Measurements from ENCODE around the gene PSMB8. TPM values are rescaled to one million over a fixed set of nuclear protein-coding genes. Genes with fewer than 3 reads are reported as not detected.

PSMB8 gene
- total and polyA plus RNA-seq, 2 of the 8 experiments (the other 6 are each of a cell fraction or from before 2014, with no cell fraction given) = 18.4 to 43.0 TPM

DNA sequence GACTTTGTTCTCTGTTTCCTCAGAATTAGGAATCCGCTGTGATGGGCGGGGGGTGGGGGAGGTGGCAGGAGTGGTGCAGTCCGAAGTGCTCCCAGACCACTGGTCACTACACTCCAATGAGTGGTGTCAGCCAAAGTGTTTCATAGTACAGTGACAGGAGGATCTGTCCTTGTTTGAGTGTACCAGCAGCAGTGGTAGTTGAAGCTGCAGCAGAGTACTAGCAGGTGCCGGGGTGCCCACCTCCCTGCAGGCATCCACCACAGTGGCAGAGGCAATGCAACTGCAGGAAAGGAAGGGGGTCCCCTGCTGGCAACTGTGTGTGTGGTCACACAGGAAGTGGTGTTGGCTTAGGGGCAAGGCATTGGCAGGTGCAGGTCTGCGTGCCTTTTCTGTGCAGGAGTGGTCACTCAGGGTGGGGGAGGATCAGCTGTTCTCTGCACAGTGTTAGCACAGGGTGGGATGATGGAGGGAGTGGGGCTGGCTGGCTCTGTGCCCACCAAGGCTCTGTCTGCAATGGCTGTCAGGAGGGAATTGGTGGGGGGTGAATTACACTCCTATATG, 36.7 kb downstream of the PSMB8 start:
- H3K4me1 ChIP-seq (replicated peaks in 1 of 4; ENCODE audit: control insufficient read depth in 3 of 4, insufficient read depth in 4 of 4, low read length in 3 of 4) = peaks cover 0 to 3% (median 0%) of the 10 kb centered on the region in 4 experiments; a peak in 1 of 7 replicates
- no peaks in the 10 kb centered on the region for H3K9me3 ChIP-seq (ENCODE audit: insufficient read depth in 2 of 2, low read depth in 1 of 2, low read length in 1 of 2)
- H3K18ac ChIP-seq (ENCODE audit: extremely low read depth, low read length) = no peak overlapping the region
- no peaks in the 10 kb centered on the region for H4K20me1 ChIP-seq (replicated peaks in 1 of 2; ENCODE audit: control insufficient read depth in 1 of 2, insufficient read depth in 2 of 2, low read length in 2 of 2)
- no peak overlapping the region for H3K4me2 ChIP-seq (ENCODE audit: insufficient read depth in 1 of 2, low read depth in 2 of 2, low read length in 2 of 2)
- H2BK120ac ChIP-seq (replicated peaks; ENCODE audit: low read depth, low read length) = no peak overlapping the region
- POLR2A ChIA-PET (ENCODE audit: partially characterized antibody) = no interaction called here
- H2AK5ac ChIP-seq (ENCODE audit: low read depth, low read length) = no peak overlapping the region
- no peak overlapping the region for H2BK12ac ChIP-seq (ENCODE audit: low read depth, low read length)
- no peaks in the 10 kb centered on the region for H3K79me1 ChIP-seq (ENCODE audit: low read depth, low read length)
- H4K5ac ChIP-seq (ENCODE audit: insufficient read length, low read depth, low read length) = no peak overlapping the region
- WGBS, 2 experiments (ENCODE audit: extremely low coverage in 1 of 2, insufficient coverage in 1 of 2, insufficient read length in 1 of 2, insufficient replicate concordance in 2 of 2, low coverage in 1 of 2, low lambda C conversion rate in 2 of 2, missing lambda C conversion rate in 1 of 2) = 83% methylated on average over 4 of the region's 5 CpGs; no CpG with 5 or more reads in 1 of the 2 experiments
- H4K91ac ChIP-seq (replicated peaks; ENCODE audit: insufficient read length, low read length) = no peak overlapping the region
- H3K27ac ChIP-seq (ENCODE audit: low read depth, low read length) = no peak overlapping the region
- H3K27me3 ChIP-seq (replicated peaks in 1 of 4; ENCODE audit: control insufficient read depth in 3 of 4, extremely low read depth in 1 of 4, insufficient read depth in 3 of 4, low read length in 3 of 4) = no peaks in the 10 kb centered on the region
- H2AFZ ChIP-seq (ENCODE audit: low read length) = no peak overlapping the region
- no peaks in the 10 kb centered on the region for H3K23me2 ChIP-seq (ENCODE audit: low read depth, low read length)
- no peak overlapping the region for H3K56ac ChIP-seq (replicated peaks; ENCODE audit: insufficient read length, low read depth, low read length)
- FAIRE-seq (no peak), DNase-seq (ENCODE audit: low read depth in 1 of 2, low spot score in 2 of 2) (no peak)
- no peak overlapping the region for H3K23ac ChIP-seq (ENCODE audit: insufficient read length)
- H3K4ac ChIP-seq (replicated peaks; ENCODE audit: insufficient read length, low read depth, low read length) = no peak overlapping the region
- CTCF ChIA-PET (ENCODE audit: partially characterized antibody) = interaction anchor here (0.6 to 2.8 kb wide), 7 partner anchors 9 to 51 kb away, joined by 3 to 13 read pairs (median 4); partner anchors contain the start of genes PSMB9, TAP1 and TAP2
- no peak overlapping the region for H3K14ac ChIP-seq (ENCODE audit: insufficient read length)
- no peak overlapping the region for H2BK5ac ChIP-seq (ENCODE audit: low read depth, low read length)
- H3K36me3 ChIP-seq (ENCODE audit: control insufficient read depth in 2 of 4, insufficient read depth in 4 of 4, low read length in 3 of 4) = no peaks in the 10 kb centered on the region
- no peak overlapping the region for H3K9ac ChIP-seq (replicated peaks in 1 of 4; ENCODE audit: extremely low read depth in 1 of 4, low read depth in 3 of 4, low read length in 3 of 4)
- peak overlapping the region; percentile 14; the same call in 1 of the 2 replicates for H4K8ac ChIP-seq (ENCODE audit: extremely low read depth, insufficient read depth, low read length)
- no peak overlapping the region for H3K4me3 ChIP-seq (ENCODE audit: extremely low read depth in 1 of 4, insufficient read depth in 2 of 4, low read depth in 3 of 4, low read length in 4 of 4)
- H3K79me2 ChIP-seq (ENCODE audit: control insufficient read depth in 1 of 2, insufficient read depth in 2 of 2, low read length in 2 of 2) = no peaks in the 10 kb centered on the region
- H2BK15ac ChIP-seq (ENCODE audit: low read length) = peak overlapping the region; percentile 88; the same call in 1 of the 2 replicates
- H2BK20ac ChIP-seq (ENCODE audit: low read length) = no peak overlapping the region
- no peak for TF ChIP-seq GABPA (IDR thresholded peaks at IDR 0.05; ENCODE audit: borderline replicate concordance, insufficient read depth, low read length)
- TF ChIP-seq HDAC2 (IDR thresholded peaks at IDR 0.05; ENCODE audit: borderline replicate concordance in 1 of 2, low read depth in 2 of 2, low read length in 2 of 2) = no peak
- TF ChIP-seq, protein P1, sequence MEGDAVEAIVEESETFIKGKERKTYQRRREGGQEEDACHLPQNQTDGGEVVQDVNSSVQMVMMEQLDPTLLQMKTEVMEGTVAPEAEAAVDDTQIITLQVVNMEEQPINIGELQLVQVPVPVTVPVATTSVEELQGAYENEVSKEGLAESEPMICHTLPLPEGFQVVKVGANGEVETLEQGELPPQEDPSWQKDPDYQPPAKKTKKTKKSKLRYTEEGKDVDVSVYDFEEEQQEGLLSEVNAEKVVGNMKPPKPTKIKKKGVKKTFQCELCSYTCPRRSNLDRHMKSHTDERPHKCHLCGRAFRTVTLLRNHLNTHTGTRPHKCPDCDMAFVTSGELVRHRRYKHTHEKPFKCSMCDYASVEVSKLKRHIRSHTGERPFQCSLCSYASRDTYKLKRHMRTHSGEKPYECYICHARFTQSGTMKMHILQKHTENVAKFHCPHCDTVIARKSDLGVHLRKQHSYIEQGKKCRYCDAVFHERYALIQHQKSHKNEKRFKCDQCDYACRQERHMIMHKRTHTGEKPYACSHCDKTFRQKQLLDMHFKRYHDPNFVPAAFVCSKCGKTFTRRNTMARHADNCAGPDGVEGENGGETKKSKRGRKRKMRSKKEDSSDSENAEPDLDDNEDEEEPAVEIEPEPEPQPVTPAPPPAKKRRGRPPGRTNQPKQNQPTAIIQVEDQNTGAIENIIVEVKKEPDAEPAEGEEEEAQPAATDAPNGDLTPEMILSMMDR (IDR thresholded peaks at IDR 0.05; ENCODE audit: control extremely low read depth in 1 of 3, insufficient read depth in 1 of 3, low read depth in 1 of 3, low read length in 3 of 3) = peak in 2 of 3 experiments; percentile 39 to 48; a peak in 2 of 4 replicates
- TF ChIP-seq BRCA1 (IDR thresholded peaks at IDR 0.05; ENCODE audit: low read depth, low read length) = no peak
